Lower leg skin (tissue), 3 donors: Measurements from ENCODE around the gene BORCS5.

Experiments
- POLR2A ChIP-seq, 2 donors: fragments of 450-650 bp; IDR thresholded peaks; one replicate each; pipeline ENCODE4 v1.6.1; 2016 to 2017; ENCODE audit warnings: antibody characterized with exemption in 2 of 2, mild to moderate bottlenecking in 1 of 2, moderate library complexity in 1 of 2
- TF ChIP-seq, protein P1 (sequence below), 3 donors: fragments of 450-650 bp; IDR thresholded peaks; one replicate each; pipeline ENCODE4 v1.5.1; 2016; ENCODE audit warnings: antibody characterized with exemption in 3 of 3, mild to moderate bottlenecking in 3 of 3, moderate library complexity in 2 of 3

DNA sequence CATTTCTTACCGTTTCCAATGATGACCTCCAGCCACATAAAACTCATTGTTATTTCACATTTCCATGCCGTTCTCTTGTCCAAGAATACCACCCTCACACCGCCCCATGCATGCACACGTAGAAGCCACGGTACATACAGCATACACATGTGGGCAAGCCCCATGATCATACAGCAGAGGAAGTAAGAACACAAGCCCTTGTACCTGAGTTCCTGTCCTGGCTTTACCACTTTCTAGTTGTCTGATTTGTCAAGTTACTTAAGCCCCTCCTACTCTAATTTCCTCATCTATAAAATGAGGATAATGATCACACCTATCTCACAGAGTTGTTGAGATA is 145.9 kb downstream of the BORCS5 start:
- TF ChIP-seq, protein P1, sequence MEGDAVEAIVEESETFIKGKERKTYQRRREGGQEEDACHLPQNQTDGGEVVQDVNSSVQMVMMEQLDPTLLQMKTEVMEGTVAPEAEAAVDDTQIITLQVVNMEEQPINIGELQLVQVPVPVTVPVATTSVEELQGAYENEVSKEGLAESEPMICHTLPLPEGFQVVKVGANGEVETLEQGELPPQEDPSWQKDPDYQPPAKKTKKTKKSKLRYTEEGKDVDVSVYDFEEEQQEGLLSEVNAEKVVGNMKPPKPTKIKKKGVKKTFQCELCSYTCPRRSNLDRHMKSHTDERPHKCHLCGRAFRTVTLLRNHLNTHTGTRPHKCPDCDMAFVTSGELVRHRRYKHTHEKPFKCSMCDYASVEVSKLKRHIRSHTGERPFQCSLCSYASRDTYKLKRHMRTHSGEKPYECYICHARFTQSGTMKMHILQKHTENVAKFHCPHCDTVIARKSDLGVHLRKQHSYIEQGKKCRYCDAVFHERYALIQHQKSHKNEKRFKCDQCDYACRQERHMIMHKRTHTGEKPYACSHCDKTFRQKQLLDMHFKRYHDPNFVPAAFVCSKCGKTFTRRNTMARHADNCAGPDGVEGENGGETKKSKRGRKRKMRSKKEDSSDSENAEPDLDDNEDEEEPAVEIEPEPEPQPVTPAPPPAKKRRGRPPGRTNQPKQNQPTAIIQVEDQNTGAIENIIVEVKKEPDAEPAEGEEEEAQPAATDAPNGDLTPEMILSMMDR (IDR thresholded peaks at IDR 0.05) = no peak
- TF ChIP-seq POLR2A (IDR thresholded peaks at IDR 0.05) = no peak
